ENCODE measurements around the gene STAMBP.

STAMBP gene

DNA sequence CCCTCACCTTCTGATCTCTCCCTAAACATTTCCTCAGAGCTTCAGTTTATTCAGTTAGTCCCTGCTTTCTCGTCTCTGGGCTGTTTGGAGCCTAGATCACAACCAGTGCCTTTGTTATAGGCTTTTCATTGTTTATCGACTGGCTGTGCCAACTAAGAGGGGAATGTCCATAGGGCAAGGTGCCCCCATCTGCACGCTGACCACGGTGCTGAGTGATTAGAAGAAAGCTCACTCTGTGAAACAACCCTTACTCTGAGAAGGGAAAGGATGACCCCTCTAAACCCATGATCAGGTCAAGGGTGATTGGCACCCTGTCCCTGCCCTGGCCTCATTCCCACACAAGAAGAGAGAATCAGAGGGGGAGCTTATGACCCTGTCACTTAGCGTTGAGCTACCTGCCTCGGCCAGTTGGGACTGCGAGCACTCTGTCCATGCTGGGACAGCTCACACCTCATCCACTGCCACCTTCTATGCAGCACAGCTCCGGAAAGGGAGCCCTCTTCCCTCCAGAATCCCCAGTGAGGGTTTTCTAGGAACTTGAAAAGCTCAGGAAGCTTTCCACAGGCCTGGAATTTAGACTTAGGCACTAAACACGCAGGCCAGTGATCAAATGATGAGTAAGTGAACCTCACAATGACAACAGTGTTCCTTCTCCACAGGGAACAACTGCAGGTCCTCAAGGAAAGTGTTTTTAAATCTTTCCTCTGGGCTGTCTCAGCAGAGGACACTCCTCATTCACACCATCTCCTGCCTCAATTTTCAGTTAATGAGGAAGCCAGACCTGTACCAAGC, 61.7 kb downstream of the STAMBP start:
- DNase-seq (ENCODE audit: extremely low spot score), result no peak
- CTCF ChIA-PET, result interaction anchor here (0.8 to 5.0 kb wide), 4 partner anchors 18 to 66 kb away, joined by 3 to 21 read pairs (median 4); no protein-coding TSS in a partner anchor

DNA sequence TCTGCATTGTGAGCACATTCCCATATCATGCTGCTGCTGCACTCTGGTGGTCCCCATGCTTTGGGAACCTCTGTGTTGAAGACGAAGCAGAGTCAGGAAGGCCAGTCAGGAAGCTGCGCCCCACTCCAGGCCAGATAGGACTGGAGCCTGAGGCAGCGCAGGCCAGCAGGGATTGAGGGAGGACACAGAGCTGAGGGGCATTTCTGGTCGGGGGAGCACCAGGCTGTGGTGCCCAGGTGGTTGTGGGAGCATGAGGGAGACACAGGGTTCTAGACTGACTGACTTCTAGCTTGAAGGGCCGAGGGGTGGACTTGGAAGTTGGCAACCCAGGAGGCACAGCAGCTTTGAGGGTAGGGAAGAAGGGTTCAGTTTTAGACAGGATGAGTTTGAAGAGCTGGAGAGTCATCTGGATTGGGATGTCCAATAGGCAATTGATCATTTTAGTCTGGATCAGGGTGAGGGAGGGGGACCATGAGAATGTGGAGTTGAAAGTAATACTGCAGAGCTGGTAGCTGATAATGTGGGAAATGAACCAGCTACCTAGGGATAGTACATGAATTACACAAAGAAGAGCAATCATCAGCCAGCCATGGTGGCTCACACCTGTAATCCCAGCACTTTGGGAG, 62.6 kb downstream of the STAMBP start:
- CTCF ChIA-PET, result interaction anchor here (1.0 to 5.0 kb wide), 8 partner anchors 10 to 257 kb away, joined by 3 to 21 read pairs (median 4); partner anchors contain the start of gene BOLA3
- TF ChIP-seq, protein P1, sequence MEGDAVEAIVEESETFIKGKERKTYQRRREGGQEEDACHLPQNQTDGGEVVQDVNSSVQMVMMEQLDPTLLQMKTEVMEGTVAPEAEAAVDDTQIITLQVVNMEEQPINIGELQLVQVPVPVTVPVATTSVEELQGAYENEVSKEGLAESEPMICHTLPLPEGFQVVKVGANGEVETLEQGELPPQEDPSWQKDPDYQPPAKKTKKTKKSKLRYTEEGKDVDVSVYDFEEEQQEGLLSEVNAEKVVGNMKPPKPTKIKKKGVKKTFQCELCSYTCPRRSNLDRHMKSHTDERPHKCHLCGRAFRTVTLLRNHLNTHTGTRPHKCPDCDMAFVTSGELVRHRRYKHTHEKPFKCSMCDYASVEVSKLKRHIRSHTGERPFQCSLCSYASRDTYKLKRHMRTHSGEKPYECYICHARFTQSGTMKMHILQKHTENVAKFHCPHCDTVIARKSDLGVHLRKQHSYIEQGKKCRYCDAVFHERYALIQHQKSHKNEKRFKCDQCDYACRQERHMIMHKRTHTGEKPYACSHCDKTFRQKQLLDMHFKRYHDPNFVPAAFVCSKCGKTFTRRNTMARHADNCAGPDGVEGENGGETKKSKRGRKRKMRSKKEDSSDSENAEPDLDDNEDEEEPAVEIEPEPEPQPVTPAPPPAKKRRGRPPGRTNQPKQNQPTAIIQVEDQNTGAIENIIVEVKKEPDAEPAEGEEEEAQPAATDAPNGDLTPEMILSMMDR (IDR thresholded peaks at IDR 0.05; ENCODE audit: control extremely low read depth, extremely low read depth, low read depth, missing control alignments), result no peak
- DNase-seq (ENCODE audit: extremely low spot score), result no peak
- POLR2A ChIA-PET, result no interaction called here

More for the DNA sequence above, 61.7 kb downstream of the STAMBP start:
- TF ChIP-seq, protein P1 (IDR thresholded peaks at IDR 0.05; ENCODE audit: control extremely low read depth, extremely low read depth, low read depth, missing control alignments), result no peak
- POLR2A ChIA-PET, result no interaction called here

DNA sequence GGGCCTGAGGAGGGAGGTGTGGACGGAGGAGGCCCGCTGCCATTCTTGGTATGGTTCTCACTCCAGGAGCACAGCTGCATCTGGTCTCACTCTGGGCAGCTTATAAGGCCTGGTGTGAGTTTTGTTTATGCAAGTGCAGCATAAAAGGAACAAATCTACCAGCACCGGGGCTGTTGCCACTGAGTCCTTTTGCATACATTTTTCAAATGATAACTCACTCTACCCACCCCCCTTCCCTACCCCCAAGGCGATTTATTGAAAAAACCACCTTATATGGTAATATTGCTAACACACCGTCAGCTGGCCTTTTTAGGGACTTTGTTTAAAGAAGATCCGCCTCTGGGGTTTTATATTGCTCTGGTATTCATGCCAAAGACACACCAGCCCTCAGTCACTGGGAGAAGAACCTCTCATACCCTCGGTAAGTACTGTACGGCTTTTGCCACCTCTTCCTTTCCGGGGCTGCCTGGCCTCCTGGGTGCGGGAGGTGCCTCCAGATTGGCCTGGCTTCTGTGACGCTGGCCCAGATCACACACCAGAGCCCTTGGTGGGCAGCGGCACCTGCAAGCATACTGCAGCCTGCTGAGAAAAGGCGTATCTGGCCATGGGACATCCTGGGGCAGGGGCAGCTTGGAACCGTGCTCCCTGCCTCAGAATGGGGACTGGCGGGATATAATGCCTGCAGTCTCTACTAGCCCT, 64.0 kb downstream of the STAMBP start, which contains the start of gene ACTG2:
ACTG2 (plus strand) TSS at position 378 of the 699 bp plus-strand sequence. CDS start 8,304 bp downstream, outside the sequence.
- CTCF ChIA-PET, result interaction anchor here (1.2 to 5.0 kb wide), 6 partner anchors 8 to 255 kb away, joined by 3 to 21 read pairs (median 3); partner anchors contain the start of gene BOLA3
- POLR2A ChIA-PET, result no interaction called here
- no peak for DNase-seq (ENCODE audit: extremely low spot score)
- TF ChIP-seq, protein P1 (IDR thresholded peaks at IDR 0.05; ENCODE audit: control extremely low read depth, extremely low read depth, low read depth, missing control alignments), result no peak

DNA sequence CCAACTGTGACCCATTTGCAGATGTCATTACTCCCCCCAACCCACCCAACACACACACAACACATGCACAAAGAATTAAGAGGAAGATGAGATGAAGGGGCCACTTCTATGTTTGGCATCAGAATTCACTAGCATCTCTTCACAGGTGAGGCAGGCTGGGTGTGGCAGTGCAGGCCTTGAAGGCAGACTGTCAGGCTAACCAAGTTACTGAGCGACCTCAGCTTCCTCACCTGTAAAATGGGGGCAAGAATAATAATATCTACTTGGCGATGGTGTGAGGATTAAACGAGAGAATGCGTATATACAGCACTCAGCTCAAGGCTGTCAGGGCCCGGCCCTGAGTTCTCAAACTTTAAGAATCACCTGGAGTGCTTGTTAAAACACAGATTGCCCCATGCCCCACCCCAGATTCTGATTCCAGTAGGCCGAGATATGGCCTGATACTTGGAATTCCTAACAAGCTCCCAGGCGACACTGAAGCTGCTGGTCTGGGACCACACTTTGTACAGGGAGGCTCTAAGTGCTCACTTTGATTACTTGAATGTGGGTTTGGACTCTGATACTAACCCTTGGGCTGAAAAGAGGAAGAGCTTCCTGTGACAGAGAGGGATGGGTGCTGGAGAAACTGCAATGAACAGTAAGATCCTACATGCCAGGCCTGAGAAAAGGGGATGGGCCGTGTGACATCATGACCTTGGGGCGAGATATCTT, 65.2 kb downstream of the STAMBP start:
- ChIA-PET POLR2A (no interaction called here), CTCF (interaction anchor here (1.1 to 5.0 kb wide), 5 partner anchors 10 to 68 kb away, joined by 3 to 21 read pairs (median 3); no protein-coding TSS in a partner anchor)
- no peak for DNase-seq (ENCODE audit: extremely low spot score)
- TF ChIP-seq, protein P1 (IDR thresholded peaks at IDR 0.05; ENCODE audit: control extremely low read depth, extremely low read depth, low read depth, missing control alignments), result no peak

DNA sequence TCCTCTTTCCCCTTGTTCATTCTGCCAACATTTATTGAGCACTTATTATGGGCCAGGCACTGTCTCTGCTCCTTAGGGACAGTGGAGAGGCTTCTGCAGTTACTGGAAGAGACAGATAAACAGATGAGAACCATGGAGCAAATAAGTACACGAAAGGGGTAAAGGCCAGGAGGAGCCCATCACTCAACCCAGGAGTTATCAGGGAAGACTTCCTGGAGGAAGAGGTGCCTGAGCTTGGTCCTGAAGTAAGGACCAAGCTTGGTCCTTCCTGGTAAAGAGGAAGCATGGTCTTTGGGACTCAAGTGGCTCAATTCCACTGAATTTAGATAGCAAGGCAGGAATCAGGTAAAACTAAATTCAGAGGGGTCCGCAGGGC, 65.7 kb downstream of the STAMBP start:
- TF ChIP-seq, protein P1 (IDR thresholded peaks at IDR 0.05; ENCODE audit: control extremely low read depth, extremely low read depth, low read depth, missing control alignments), result no peak
- CTCF ChIA-PET, result interaction anchor here (1.1 to 5.0 kb wide), 3 partner anchors 14 to 69 kb away, joined by 3 to 21 read pairs (median 3); no protein-coding TSS in a partner anchor
- POLR2A ChIA-PET, result no interaction called here
- DNase-seq (ENCODE audit: extremely low spot score), result no peak

Data from GM10248 (cell line).